ENCODE data around the gene GPR173.

DNA sequence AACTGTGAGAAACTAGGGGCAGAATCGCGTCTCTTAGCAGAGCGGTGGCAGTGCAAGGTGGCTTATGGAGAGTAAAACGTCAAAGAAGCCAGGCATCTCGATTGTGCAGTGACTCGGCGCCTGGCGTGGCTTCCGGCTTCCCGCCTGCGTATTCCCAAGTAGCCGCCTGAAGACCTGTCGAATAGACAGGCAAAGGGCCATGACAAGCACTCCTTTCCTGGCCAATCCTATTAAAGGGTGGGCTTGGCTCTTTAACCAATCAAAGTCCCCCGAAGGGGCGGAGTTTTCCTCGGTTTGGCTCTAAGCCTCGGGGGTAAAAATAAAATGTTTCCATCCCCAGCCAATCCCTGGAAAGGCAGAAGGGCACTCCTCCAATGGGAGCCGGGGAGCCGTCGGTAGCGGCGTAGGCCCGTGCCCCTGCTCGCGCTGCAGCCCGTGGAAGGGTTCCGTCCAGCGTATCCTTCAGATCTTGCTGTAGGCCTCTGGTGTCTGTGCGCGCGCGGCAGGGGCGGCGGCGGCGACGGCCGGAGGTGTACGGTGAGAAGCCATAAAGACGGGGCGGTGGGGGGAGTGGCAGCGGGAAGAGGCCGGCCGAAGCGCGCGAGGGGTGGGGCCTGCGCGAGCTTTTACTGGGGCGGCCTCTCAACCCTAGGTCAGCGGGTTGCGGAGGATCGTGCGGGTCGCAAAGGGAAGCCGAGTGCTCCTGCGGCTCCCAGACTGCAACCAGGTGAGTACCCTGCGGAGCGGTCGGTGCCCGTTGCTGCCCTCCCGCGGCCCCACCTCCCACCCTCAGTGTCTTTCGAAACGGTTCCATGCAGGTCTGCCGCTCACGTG, 45.4 kb downstream of the GPR173 start, which contains the start of gene KANTR:
- no peak for TF ChIP-seq EZH2phosphoT487 (IDR thresholded peaks at IDR 0.05; ENCODE audit: borderline replicate concordance, low read depth, low read length)
- TF ChIP-seq, protein P1, sequence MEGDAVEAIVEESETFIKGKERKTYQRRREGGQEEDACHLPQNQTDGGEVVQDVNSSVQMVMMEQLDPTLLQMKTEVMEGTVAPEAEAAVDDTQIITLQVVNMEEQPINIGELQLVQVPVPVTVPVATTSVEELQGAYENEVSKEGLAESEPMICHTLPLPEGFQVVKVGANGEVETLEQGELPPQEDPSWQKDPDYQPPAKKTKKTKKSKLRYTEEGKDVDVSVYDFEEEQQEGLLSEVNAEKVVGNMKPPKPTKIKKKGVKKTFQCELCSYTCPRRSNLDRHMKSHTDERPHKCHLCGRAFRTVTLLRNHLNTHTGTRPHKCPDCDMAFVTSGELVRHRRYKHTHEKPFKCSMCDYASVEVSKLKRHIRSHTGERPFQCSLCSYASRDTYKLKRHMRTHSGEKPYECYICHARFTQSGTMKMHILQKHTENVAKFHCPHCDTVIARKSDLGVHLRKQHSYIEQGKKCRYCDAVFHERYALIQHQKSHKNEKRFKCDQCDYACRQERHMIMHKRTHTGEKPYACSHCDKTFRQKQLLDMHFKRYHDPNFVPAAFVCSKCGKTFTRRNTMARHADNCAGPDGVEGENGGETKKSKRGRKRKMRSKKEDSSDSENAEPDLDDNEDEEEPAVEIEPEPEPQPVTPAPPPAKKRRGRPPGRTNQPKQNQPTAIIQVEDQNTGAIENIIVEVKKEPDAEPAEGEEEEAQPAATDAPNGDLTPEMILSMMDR (conservative IDR thresholded peaks at IDR 0.05; ENCODE audit: low read length) = peak; percentile 24; the same call in 1 of the 2 replicates

Data from OCI-LY7 (cell line).